MM.1S (cell line): ENCODE results near the gene NUDT6.
"Not testable (repeated sequence)": the region's sequence is repeated elsewhere in the genome, so short reads cannot be mapped to it uniquely, and the experiment has no call there.

ENCODE experiments used
- DNase-seq: peaks from one replicate; pipeline ENCODE4 v3.0.0-alpha.2; 2015
- H2AFZ ChIP-seq: fragments of 300-600 bp; sonication (generic); 2 replicates; pipeline ENCODE4 v1.6.0; 2016; ENCODE audit warnings: antibody characterized with exemption, low read length
- H3F3A ChIP-seq: fragments of 300-600 bp; sonication (generic); 2 replicates; pipeline ENCODE4 v1.6.1; 2016; ENCODE audit warnings: mild to moderate bottlenecking, antibody characterized with exemption, low read length, moderate library complexity, mixed read lengths; ENCODE audit not compliant: insufficient read depth
- H3K27ac ChIP-seq: fragments of 300-600 bp; sonication (generic); 2 replicates; pipeline ENCODE4 v1.5.1; 2016; ENCODE audit warnings: mild to moderate bottlenecking, low read length
- H3K27me3 ChIP-seq: fragments of 300-600 bp; sonication (generic); replicated peaks from 2 replicates; pipeline ENCODE4 v1.6.0; 2016; ENCODE audit warnings: low read length; ENCODE audit not compliant: insufficient read depth
- H3K36me3 ChIP-seq: fragments of 300-600 bp; sonication (generic); replicated peaks from 2 replicates; pipeline ENCODE4 v1.6.1; 2016; ENCODE audit warnings: mild to moderate bottlenecking, low read length, mixed read lengths; ENCODE audit not compliant: insufficient read depth
- H3K4me1 ChIP-seq: fragments of 300-600 bp; sonication (generic); 2 replicates; pipeline ENCODE4 v1.6.1; 2016; ENCODE audit warnings: low read length, mixed read lengths
- H3K4me2 ChIP-seq: fragments of 300-600 bp; sonication (generic); 2 replicates; pipeline ENCODE4 v1.6.0; 2016; ENCODE audit warnings: low read depth, low read length
- H3K4me3 ChIP-seq: fragments of 300-600 bp; sonication (generic); 2 replicates; pipeline ENCODE4 v1.5.1; 2016; ENCODE audit warnings: low read length, mixed read lengths
- H3K79me2 ChIP-seq: fragments of 300-600 bp; sonication (generic); 2 replicates; pipeline ENCODE4 v1.6.1; 2016; ENCODE audit warnings: mixed run types, low read length, mixed read lengths
- H3K9ac ChIP-seq: fragments of 300-600 bp; sonication (generic); 2 replicates; pipeline ENCODE4 v1.6.1; 2016; ENCODE audit warnings: low read length, mixed read lengths
- H3K9me2 ChIP-seq: fragments of 300-600 bp; sonication (generic); replicated peaks from 2 replicates; pipeline ENCODE4 v1.6.1; 2016; ENCODE audit warnings: mild to moderate bottlenecking, low read length, mixed read lengths; ENCODE audit not compliant: insufficient read depth
- H3K9me3 ChIP-seq: fragments of 300-600 bp; sonication (generic); replicated peaks from 2 replicates; pipeline ENCODE4 v1.6.1; 2016; ENCODE audit warnings: mild to moderate bottlenecking, low read length, mixed read lengths; ENCODE audit not compliant: insufficient read depth
- H4K20me1 ChIP-seq: fragments of 300-600 bp; sonication (generic); 2 replicates; pipeline ENCODE4 v1.6.1; 2016; ENCODE audit warnings: mild to moderate bottlenecking, low read length, moderate library complexity, mixed read lengths; ENCODE audit not compliant: insufficient read depth
- CTCF ChIP-seq: fragments of 300-600 bp; sonication (generic); IDR thresholded peaks from 2 replicates; pipeline ENCODE4 v1.5.1; 2016; ENCODE audit warnings: antibody characterized with exemption, low read length, mixed read lengths
- EZH2 ChIP-seq: fragments of 300-600 bp; sonication (generic); optimal IDR thresholded peaks from 2 replicates; pipeline ENCODE3; 2017; ENCODE audit warnings: low read depth, mild to moderate bottlenecking, antibody characterized with exemption, low read length, mixed read lengths
- EZH2phosphoT487 ChIP-seq: fragments of 300-600 bp; sonication (generic); IDR thresholded peaks from 2 replicates; pipeline ENCODE4 v1.6.1; 2018; ENCODE audit warnings: antibody characterized with exemption, low read length

The NUDT6 gene

GRCh38 chr4:122845066-122845465 lies 77.3 kb downstream of the NUDT6 start:
- H3K4me3 ChIP-seq: no peak overlapping the region
- TF ChIP-seq EZH2 (no peak), EZH2phosphoT487 (no peak), CTCF (no peak)
- H3K4me1 ChIP-seq: no peaks in the 10 kb centered on the region
- H3K79me2 ChIP-seq: no peaks in the 10 kb centered on the region
- no peak for DNase-seq
- no peaks in the 10 kb centered on the region; the same call in 1 of the 2 replicates for H3K36me3 ChIP-seq
- no peak overlapping the region for H3K4me2 ChIP-seq
- no peak overlapping the region for H3K27ac ChIP-seq
- H3F3A ChIP-seq: no peaks in the 10 kb centered on the region
- no peaks in the 10 kb centered on the region for H3K27me3 ChIP-seq
- no peaks in the 10 kb centered on the region for H3K9me3 ChIP-seq
- H3K9me2 ChIP-seq: no peaks in the 10 kb centered on the region
- no peaks in the 10 kb centered on the region for H4K20me1 ChIP-seq
- no peak overlapping the region for H3K9ac ChIP-seq
- no peak overlapping the region for H2AFZ ChIP-seq

- H4K20me1 ChIP-seq, H2AFZ ChIP-seq, H3K9ac ChIP-seq, H3K9me3 ChIP-seq, DNase-seq, H3K9me2 ChIP-seq, H3F3A ChIP-seq, H3K4me2 ChIP-seq, H3K79me2 ChIP-seq, H3K36me3 ChIP-seq, H3K4me1 ChIP-seq, H3K4me3 ChIP-seq, H3K27me3 ChIP-seq, H3K27ac ChIP-seq: not testable (repeated sequence)
These were observed 78.0 kb downstream of the NUDT6 start for GRCh38 chr4:122844391-122844790.

- no peak overlapping the region for H3K4me3 ChIP-seq
These were observed 79.3 kb downstream of the NUDT6 start for GRCh38 chr4:122842984-122843531.

More at GRCh38 chr4:122842984-122843531, 79.3 kb downstream of the NUDT6 start:
- Histone ChIP-seq H3K79me2 (no peaks in the 10 kb centered on the region), H3K4me1 (no peaks in the 10 kb centered on the region), H3F3A (no peaks in the 10 kb centered on the region), H3K9me2 (no peaks in the 10 kb centered on the region), H3K27me3 (no peaks in the 10 kb centered on the region), H3K9me3 (no peaks in the 10 kb centered on the region), H3K36me3 (no peaks in the 10 kb centered on the region; the same call in 1 of the 2 replicates), H3K27ac (no peak overlapping the region), H3K4me2 (no peak overlapping the region), H3K9ac (no peak overlapping the region), H2AFZ (no peak overlapping the region), H4K20me1 (no peaks in the 10 kb centered on the region)
- TF ChIP-seq EZH2 (no peak), CTCF (no peak), EZH2phosphoT487 (no peak)
- DNase-seq: no peak
